ENCODE data around the gene FAM20C. TPM values are rescaled to one million over a fixed set of nuclear protein-coding genes. Genes with fewer than 3 reads are reported as not detected.

Gene FAM20C
- total RNA-seq, 1 donor from 2014 or later: 21.9 TPM

- H3K27me3 Mint-ChIP-seq (ENCODE audit: low read depth): no peaks in the 10 kb centered on the region
- DNase-seq (ENCODE audit: low read depth, low spot score): no peak
- H3K4me3 Mint-ChIP-seq: no peak overlapping the region
- H3K4me1 Mint-ChIP-seq: no peaks in the 10 kb centered on the region
- peaks cover 13% of the 10 kb centered on the region for H3K36me3 Mint-ChIP-seq (ENCODE audit: low read depth)
- TF ChIP-seq CTCF (conservative IDR thresholded peaks at IDR 0.05): no peak
- H3K9me3 Mint-ChIP-seq: no peaks in the 10 kb centered on the region
- H3K27ac Mint-ChIP-seq (ENCODE audit: unreplicated experiment): no peak overlapping the region
Measured at GRCh38 chr7:208816-209215, 16.4 kb downstream of the FAM20C start.

DNA sequence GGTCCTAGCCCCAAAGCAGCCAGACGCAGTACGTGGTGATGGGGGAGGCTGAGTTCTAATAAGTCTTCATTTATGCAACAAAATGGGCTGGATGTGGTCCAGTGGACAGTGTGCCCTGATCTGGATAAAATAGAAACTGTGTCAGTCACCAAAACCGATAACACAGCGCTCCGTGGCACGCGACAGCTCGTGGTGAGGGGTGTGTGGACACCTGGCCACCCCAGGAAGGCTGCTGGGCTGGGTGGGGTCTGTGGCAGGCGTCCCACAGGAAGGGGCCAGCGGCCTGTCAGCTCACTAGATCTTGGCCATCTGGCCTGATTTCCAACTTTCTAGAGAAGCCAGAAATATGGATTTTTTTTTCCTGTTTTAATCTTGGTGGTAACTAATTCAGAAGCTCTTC is 17.0 kb downstream of the FAM20C start:
- no peak for DNase-seq (ENCODE audit: low read depth, low spot score)
- no peaks in the 10 kb centered on the region for H3K27me3 Mint-ChIP-seq (ENCODE audit: low read depth)
- H3K27ac Mint-ChIP-seq (ENCODE audit: unreplicated experiment): no peak overlapping the region
- no peak for TF ChIP-seq CTCF (conservative IDR thresholded peaks at IDR 0.05)
- H3K4me1 Mint-ChIP-seq: no peaks in the 10 kb centered on the region
- H3K36me3 Mint-ChIP-seq (ENCODE audit: low read depth): peaks cover 14% of the 10 kb centered on the region
- H3K9me3 Mint-ChIP-seq: no peaks in the 10 kb centered on the region
- H3K4me3 Mint-ChIP-seq: no peak overlapping the region

GRCh38 chr7:209906-210305 is 17.5 kb downstream of the FAM20C start:
- Mint-ChIP-seq H3K36me3 (ENCODE audit: low read depth) (peaks cover 14% of the 10 kb centered on the region), H3K4me1 (no peaks in the 10 kb centered on the region)
- TF ChIP-seq CTCF (conservative IDR thresholded peaks at IDR 0.05): no peak

DNA sequence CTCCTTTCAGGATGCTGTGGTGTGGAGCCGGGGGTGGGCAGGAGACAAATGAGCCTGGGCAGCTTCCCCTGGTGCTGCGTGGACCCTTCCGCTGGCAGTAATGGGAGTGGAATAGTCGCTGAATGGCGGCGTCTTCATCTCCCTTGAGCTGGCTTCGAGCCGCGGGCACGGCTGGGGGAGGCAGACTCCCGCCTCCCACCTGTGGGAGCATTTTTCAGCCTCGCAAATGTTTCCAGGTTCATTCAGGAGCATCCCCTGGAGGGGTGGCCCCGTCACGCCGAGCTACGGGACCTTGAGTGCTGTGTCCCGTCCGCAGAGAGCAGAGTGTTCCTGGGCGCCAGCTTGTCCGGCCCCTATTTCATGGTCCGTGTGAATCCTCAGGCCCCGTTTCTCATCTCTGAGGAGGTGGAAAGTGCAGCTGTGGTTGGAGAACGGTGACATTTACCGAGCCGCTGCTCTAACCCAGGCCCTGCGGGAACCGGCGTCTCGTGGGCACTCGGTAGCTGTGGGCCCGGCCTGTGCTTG is 18.1 kb downstream of the FAM20C start:
- H3K9me3 Mint-ChIP-seq: no peaks in the 10 kb centered on the region
- no peak for DNase-seq (ENCODE audit: low read depth, low spot score)
- H3K4me1 Mint-ChIP-seq: no peaks in the 10 kb centered on the region
- H3K27ac Mint-ChIP-seq (ENCODE audit: unreplicated experiment): no peak overlapping the region
- no peaks in the 10 kb centered on the region for H3K27me3 Mint-ChIP-seq (ENCODE audit: low read depth)
- no peak overlapping the region for H3K4me3 Mint-ChIP-seq
- no peak for TF ChIP-seq CTCF (conservative IDR thresholded peaks at IDR 0.05)
- H3K36me3 Mint-ChIP-seq (ENCODE audit: low read depth): peaks cover 14% of the 10 kb centered on the region

More at GRCh38 chr7:209906-210305, 17.5 kb downstream of the FAM20C start:
- H3K27me3 Mint-ChIP-seq (ENCODE audit: low read depth): no peaks in the 10 kb centered on the region
- no peak for DNase-seq (ENCODE audit: low read depth, low spot score)
- no peak overlapping the region for H3K27ac Mint-ChIP-seq (ENCODE audit: unreplicated experiment)
- no peaks in the 10 kb centered on the region for H3K9me3 Mint-ChIP-seq
- H3K4me3 Mint-ChIP-seq: no peak overlapping the region

GRCh38 chr7:211033-211714 is 18.8 kb downstream of the FAM20C start:
- TF ChIP-seq CTCF (conservative IDR thresholded peaks at IDR 0.05): no peak
- no peaks in the 10 kb centered on the region for H3K9me3 Mint-ChIP-seq
- no peaks in the 10 kb centered on the region for H3K27me3 Mint-ChIP-seq (ENCODE audit: low read depth)
- H3K27ac Mint-ChIP-seq (ENCODE audit: unreplicated experiment): no peak overlapping the region
- H3K36me3 Mint-ChIP-seq (ENCODE audit: low read depth): peaks cover 11% of the 10 kb centered on the region
- H3K4me3 Mint-ChIP-seq: no peak overlapping the region
- DNase-seq (ENCODE audit: low read depth, low spot score): no peak
- H3K4me1 Mint-ChIP-seq: no peaks in the 10 kb centered on the region
